ENCODE measurements around the gene WTIP. TPM values are rescaled to one million over a fixed set of nuclear protein-coding genes. Genes with fewer than 3 reads are reported as not detected.

WTIP gene
- total RNA-seq (2021) (3.4 and 4.7 TPM in 2 replicates), Bru-seq, nascent RNA (percentile 33 among the genes with signal in this experiment), BruChase-seq, experiment 1, labeled RNA remaining after a 2-hour chase (percentile 43 among the genes with signal in this experiment), BruChase-seq, experiment 2, labeled RNA remaining after a 6-hour chase (percentile 44 among the genes with signal in this experiment)
- long read RNA-seq, full-length matches to known transcripts: 3 of 5 reads
- long read RNA-seq, partial matches to known transcripts: 1 of 5 reads
- long read RNA-seq, other reads (novel, unspliced or antisense): 1 of 5 reads

DNA sequence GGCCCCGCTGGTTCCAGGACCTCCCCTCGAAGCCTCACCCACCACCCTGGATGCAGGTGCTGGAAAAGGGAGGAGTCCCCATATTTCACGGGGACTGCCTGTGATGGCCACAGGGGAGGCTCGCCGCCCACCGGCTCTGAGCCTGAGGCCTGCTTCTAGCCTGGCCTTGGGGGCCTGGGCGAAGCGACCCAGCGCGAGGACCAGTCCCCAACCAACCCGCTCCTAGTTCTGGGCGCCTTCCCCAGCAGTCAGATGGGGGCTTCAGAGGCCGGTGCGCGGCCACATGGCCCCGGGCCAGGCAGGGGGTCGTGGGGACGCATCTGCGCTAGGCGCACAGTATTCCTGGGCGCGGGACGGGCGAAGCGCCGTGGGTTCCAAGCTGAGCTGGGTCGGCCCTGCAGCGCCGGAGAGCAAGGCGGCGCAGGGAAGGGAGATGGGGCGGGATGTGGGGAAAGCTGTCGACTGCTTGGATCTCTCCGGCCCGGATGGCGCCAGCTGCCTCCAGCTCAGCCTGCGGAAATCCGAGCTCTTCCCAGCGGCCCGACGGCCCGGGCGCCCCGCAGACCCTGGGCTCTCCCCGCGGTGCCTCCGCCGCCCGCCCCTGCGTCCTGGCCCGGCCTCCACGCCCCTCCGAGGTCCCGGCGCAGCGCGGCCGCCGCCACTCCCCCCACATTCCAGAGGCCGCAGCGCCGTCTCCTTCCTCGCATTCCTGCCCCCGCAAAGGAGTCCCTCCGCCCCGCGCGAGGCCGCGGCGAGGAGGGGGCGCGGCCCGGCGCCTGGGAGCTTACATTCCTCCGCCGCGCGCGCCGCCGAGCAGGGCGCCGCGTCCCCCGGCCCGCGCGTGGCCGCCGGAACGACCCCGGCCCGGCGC lies at the start of gene WTIP:
Gene WTIP, plus strand, starts transcription at position 788 of the 871 bp plus-strand sequence. CDS start 217 bp downstream, outside the sequence.
- POLR2A ChIA-PET (ENCODE audit: low non-redundant PET): interaction anchor here (0.6 kb wide), 2 partner anchors 22 to 32 kb away, joined by 3 to 4 read pairs; no protein-coding TSS in a partner anchor
- intact Hi-C loops (cut with micrococcal nuclease; ENCODE audit: unreplicated experiment): no loop called here
- no TSS peak for BruUV-seq (replicated peaks)

DNA sequence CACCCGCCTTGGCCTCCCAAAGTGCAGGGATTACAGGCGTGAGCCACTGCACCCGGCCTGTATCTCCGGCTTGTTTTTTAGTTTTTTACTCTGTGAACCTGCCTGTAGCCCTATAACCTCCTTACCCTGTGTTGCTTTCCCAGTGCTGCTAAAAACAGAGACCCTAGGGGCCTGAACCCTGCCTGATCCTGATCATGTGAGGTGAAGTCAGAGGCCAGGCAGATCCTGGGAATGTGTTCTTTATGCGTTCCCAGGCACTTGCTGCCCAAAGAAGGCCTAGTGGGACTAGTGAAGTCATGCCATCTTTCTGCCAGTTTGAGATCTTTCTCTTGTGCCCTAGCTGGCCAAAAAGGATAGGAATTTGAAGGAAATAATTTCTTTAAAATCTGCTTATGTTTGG lies 48.8 kb upstream of the WTIP start:
- peaks cover 65% of the 10 kb centered on the region for H3K36me3 ChIP-seq (ENCODE audit: insufficient read depth, low read length, poor library complexity, severe bottlenecking)
- CTCF ChIA-PET: no interaction called here
- H3K27me3 ChIP-seq (replicated peaks; ENCODE audit: insufficient read depth, low read depth, low read length, poor library complexity): no peaks in the 10 kb centered on the region
- no peak overlapping the region for H3K4me3 ChIP-seq (ENCODE audit: low read depth, low read length, poor library complexity, severe bottlenecking)
- peaks cover 15% of the 10 kb centered on the region for H3K4me1 ChIP-seq (ENCODE audit: insufficient read depth, low read length, poor library complexity, severe bottlenecking)
- BruUV-seq (replicated peaks): no TSS peak
- no peaks in the 10 kb centered on the region for H3K9me3 ChIP-seq (ENCODE audit: low read depth, low read length, poor library complexity, severe bottlenecking)
- intact Hi-C loops (cut with micrococcal nuclease; ENCODE audit: unreplicated experiment): no loop called here
- H3K27ac ChIP-seq (ENCODE audit: low read depth, low read length, poor library complexity, severe bottlenecking): no peak overlapping the region
- no peak for TF ChIP-seq EZH2 (IDR thresholded peaks at IDR 0.05; ENCODE audit: borderline replicate concordance, low read depth, low read length, poor library complexity, severe bottlenecking)
- TF ChIP-seq, protein P1, sequence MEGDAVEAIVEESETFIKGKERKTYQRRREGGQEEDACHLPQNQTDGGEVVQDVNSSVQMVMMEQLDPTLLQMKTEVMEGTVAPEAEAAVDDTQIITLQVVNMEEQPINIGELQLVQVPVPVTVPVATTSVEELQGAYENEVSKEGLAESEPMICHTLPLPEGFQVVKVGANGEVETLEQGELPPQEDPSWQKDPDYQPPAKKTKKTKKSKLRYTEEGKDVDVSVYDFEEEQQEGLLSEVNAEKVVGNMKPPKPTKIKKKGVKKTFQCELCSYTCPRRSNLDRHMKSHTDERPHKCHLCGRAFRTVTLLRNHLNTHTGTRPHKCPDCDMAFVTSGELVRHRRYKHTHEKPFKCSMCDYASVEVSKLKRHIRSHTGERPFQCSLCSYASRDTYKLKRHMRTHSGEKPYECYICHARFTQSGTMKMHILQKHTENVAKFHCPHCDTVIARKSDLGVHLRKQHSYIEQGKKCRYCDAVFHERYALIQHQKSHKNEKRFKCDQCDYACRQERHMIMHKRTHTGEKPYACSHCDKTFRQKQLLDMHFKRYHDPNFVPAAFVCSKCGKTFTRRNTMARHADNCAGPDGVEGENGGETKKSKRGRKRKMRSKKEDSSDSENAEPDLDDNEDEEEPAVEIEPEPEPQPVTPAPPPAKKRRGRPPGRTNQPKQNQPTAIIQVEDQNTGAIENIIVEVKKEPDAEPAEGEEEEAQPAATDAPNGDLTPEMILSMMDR (conservative IDR thresholded peaks at IDR 0.05; ENCODE audit: low read depth, low read length): no peak
- DNase-seq (ENCODE audit: low spot score): no peak
- POLR2A ChIA-PET (ENCODE audit: low non-redundant PET): interaction anchor here (0.7 kb wide), 1 partner anchor 29 kb away, joined by 3 read pairs; no protein-coding TSS in a partner anchor

More for the DNA sequence above, at the start of gene WTIP:
- Histone ChIP-seq H3K36me3 (ENCODE audit: insufficient read depth, low read length, poor library complexity, severe bottlenecking) (no peaks in the 10 kb centered on the region), H3K27me3 (replicated peaks; ENCODE audit: insufficient read depth, low read depth, low read length, poor library complexity) (no peaks in the 10 kb centered on the region), H3K9me3 (ENCODE audit: low read depth, low read length, poor library complexity, severe bottlenecking) (no peaks in the 10 kb centered on the region), H3K27ac (ENCODE audit: low read depth, low read length, poor library complexity, severe bottlenecking) (peak within 1 kb of the TSS; percentile 42), H3K4me1 (ENCODE audit: insufficient read depth, low read length, poor library complexity, severe bottlenecking) (no peaks in the 10 kb centered on the region), H3K4me3 (ENCODE audit: low read depth, low read length, poor library complexity, severe bottlenecking) (peak within 1 kb of the TSS; percentile 61)
- TF ChIP-seq EZH2 (IDR thresholded peaks at IDR 0.05; ENCODE audit: borderline replicate concordance, low read depth, low read length, poor library complexity, severe bottlenecking): no peak
- TF ChIP-seq, protein P1 (conservative IDR thresholded peaks at IDR 0.05; ENCODE audit: low read depth, low read length): no peak
- DNase-seq (ENCODE audit: low spot score): peak; percentile 82
- CTCF ChIA-PET: interaction anchor here (0.7 kb wide), 1 partner anchor 577 kb away, joined by 3 read pairs; no protein-coding TSS in a partner anchor

DNA sequence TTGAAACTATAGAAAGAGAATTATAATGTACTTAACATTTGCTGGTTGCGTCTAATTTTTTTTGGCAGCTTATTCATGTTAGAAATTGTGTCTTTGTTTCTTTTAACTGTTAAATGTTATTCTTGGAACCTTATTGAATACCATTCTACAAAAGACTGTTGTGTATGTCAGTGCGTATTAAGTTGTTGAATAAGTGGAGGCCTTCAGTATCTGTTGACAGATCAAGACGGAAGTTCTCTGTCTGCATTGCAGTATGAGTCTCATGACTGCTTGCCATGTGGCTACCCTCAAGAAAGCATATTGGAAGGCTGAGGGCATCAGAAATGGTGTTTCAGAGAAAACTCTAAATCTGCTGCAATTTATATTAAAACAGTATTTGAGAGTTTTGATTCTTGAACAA lies 44.8 kb upstream of the WTIP start:
- intact Hi-C loops (cut with micrococcal nuclease; ENCODE audit: unreplicated experiment): no loop called here
- BruUV-seq (replicated peaks): no TSS peak

More for the DNA sequence above, 44.8 kb upstream of the WTIP start:
- Histone ChIP-seq H3K9me3 (ENCODE audit: low read depth, low read length, poor library complexity, severe bottlenecking) (no peaks in the 10 kb centered on the region), H3K36me3 (ENCODE audit: insufficient read depth, low read length, poor library complexity, severe bottlenecking) (peaks cover 93% of the 10 kb centered on the region), H3K27me3 (replicated peaks; ENCODE audit: insufficient read depth, low read depth, low read length, poor library complexity) (no peaks in the 10 kb centered on the region), H3K27ac (ENCODE audit: low read depth, low read length, poor library complexity, severe bottlenecking) (no peak overlapping the region), H3K4me1 (ENCODE audit: insufficient read depth, low read length, poor library complexity, severe bottlenecking) (no peaks in the 10 kb centered on the region), H3K4me3 (ENCODE audit: low read depth, low read length, poor library complexity, severe bottlenecking) (no peak overlapping the region)
- TF ChIP-seq, protein P1 (conservative IDR thresholded peaks at IDR 0.05; ENCODE audit: low read depth, low read length): no peak
- TF ChIP-seq EZH2 (IDR thresholded peaks at IDR 0.05; ENCODE audit: borderline replicate concordance, low read depth, low read length, poor library complexity, severe bottlenecking): no peak
- ChIA-PET POLR2A (ENCODE audit: low non-redundant PET) (no interaction called here), CTCF (no interaction called here)
- no peak for DNase-seq (ENCODE audit: low spot score)

Data from A673 (cell line).